ENCODE results near the gene EID3. TPM values are rescaled to one million over a fixed set of nuclear protein-coding genes. Genes with fewer than 3 reads are reported as not detected.
"Not testable (repeated sequence)": the region's sequence is repeated elsewhere in the genome, so short reads cannot be mapped to it uniquely, and the experiment has no call there.

The EID3 gene
- total RNA-seq, 1 experiment from 2014 or later, result 3.2 TPM

- TF ChIP-seq ZNF317 (CRISPR knock-in tag; IDR thresholded peaks at IDR 0.05; ENCODE audit: borderline replicate concordance, low read depth) (no peak), ETV6 (CRISPR knock-in tag; IDR thresholded peaks at IDR 0.05) (no peak), ZBTB21 (CRISPR knock-in tag; IDR thresholded peaks at IDR 0.05; ENCODE audit: borderline replicate concordance) (no peak), SMAD3 (CRISPR knock-in tag; IDR thresholded peaks at IDR 0.05; ENCODE audit: borderline replicate concordance) (no peak), ZNF396 (CRISPR knock-in tag; IDR thresholded peaks at IDR 0.05; ENCODE audit: borderline replicate concordance) (no peak)
These were observed 18.4 kb downstream of the EID3 start (continued) for GRCh38 chr12:104321949-104322348.

DNA sequence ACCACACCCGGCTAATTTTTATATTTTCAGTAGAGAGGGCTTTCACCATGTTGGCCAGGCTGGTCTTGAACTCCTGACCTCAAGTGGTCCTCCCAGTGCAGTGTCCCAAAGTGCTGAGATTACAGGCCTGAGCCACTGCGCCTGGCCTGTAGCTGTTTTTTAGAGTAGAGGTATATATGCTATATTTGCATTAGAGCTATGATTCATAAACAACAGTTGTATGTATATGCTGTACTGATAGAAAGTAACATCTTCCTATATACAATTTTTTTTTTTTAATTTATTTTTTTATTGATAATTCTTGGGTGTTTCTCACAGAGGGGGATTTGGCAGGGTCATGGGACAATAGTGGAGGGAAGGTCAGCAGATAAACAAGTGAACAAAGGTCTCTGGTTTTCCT lies 19.0 kb downstream of the EID3 start:
- ATAC-seq; H3K4me3 Mint-ChIP-seq; H3K27ac Mint-ChIP-seq; H3K4me1 Mint-ChIP-seq; H3K27me3 Mint-ChIP-seq (ENCODE audit: low read depth); H3K9me3 Mint-ChIP-seq; DNase-seq (ENCODE audit: low spot score); CTCF ChIA-PET: not testable (repeated sequence)
- POLR2A ChIA-PET, result interaction anchor here (0.7 kb wide), 1 partner anchor 22 kb away, joined by 5 read pairs; no protein-coding TSS in a partner anchor
- peaks cover 69% of the 10 kb centered on the region for H3K36me3 Mint-ChIP-seq

GRCh38 chr12:104323899-104324298 lies 20.4 kb downstream of the EID3 start:
- Mint-ChIP-seq H3K27ac (no peak overlapping the region), H3K27me3 (ENCODE audit: low read depth) (no peaks in the 10 kb centered on the region), H3K9me3 (peaks cover 7% of the 10 kb centered on the region), H3K36me3 (peaks cover 69% of the 10 kb centered on the region), H3K4me3 (no peak overlapping the region), H3K4me1 (no peaks in the 10 kb centered on the region)
- ChIA-PET POLR2A (no interaction called here), CTCF (no interaction called here)
- ATAC-seq (no peak), DNase-seq (ENCODE audit: low spot score) (no peak)
- TF ChIP-seq SMAD4 (CRISPR knock-in tag; IDR thresholded peaks at IDR 0.05) (no peak), ZNF121 (CRISPR knock-in tag; IDR thresholded peaks at IDR 0.05) (no peak), E2F4 (CRISPR knock-in tag; IDR thresholded peaks at IDR 0.05; ENCODE audit: borderline replicate concordance, low read depth) (no peak), OVOL2 (CRISPR knock-in tag; IDR thresholded peaks at IDR 0.05; ENCODE audit: borderline replicate concordance) (no peak), TP53 (CRISPR knock-in tag; IDR thresholded peaks at IDR 0.05) (no peak), ZNF219 (CRISPR knock-in tag; IDR thresholded peaks at IDR 0.05; ENCODE audit: borderline replicate concordance) (no peak), MYBL2 (CRISPR knock-in tag; IDR thresholded peaks at IDR 0.05) (no peak), ZNF425 (CRISPR knock-in tag; conservative IDR thresholded peaks at IDR 0.05) (no peak), TEAD1 (CRISPR knock-in tag; IDR thresholded peaks at IDR 0.05) (no peak), ZBTB43 (CRISPR knock-in tag; IDR thresholded peaks at IDR 0.05) (no peak), MAX (CRISPR knock-in tag; IDR thresholded peaks at IDR 0.05) (no peak), RORB (CRISPR knock-in tag; IDR thresholded peaks at IDR 0.05) (no peak), NR1H2 (CRISPR knock-in tag; IDR thresholded peaks at IDR 0.05) (no peak)
- TF ChIP-seq, protein P1, sequence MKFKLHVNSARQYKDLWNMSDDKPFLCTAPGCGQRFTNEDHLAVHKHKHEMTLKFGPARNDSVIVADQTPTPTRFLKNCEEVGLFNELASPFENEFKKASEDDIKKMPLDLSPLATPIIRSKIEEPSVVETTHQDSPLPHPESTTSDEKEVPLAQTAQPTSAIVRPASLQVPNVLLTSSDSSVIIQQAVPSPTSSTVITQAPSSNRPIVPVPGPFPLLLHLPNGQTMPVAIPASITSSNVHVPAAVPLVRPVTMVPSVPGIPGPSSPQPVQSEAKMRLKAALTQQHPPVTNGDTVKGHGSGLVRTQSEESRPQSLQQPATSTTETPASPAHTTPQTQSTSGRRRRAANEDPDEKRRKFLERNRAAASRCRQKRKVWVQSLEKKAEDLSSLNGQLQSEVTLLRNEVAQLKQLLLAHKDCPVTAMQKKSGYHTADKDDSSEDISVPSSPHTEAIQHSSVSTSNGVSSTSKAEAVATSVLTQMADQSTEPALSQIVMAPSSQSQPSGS (CRISPR knock-in tag; IDR thresholded peaks at IDR 0.05; ENCODE audit: borderline replicate concordance, low read depth), result no peak
- TF ChIP-seq, protein P2, sequence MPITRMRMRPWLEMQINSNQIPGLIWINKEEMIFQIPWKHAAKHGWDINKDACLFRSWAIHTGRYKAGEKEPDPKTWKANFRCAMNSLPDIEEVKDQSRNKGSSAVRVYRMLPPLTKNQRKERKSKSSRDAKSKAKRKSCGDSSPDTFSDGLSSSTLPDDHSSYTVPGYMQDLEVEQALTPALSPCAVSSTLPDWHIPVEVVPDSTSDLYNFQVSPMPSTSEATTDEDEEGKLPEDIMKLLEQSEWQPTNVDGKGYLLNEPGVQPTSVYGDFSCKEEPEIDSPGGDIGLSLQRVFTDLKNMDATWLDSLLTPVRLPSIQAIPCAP (CRISPR knock-in tag; IDR thresholded peaks at IDR 0.05), result no peak
- TF ChIP-seq, protein P3, sequence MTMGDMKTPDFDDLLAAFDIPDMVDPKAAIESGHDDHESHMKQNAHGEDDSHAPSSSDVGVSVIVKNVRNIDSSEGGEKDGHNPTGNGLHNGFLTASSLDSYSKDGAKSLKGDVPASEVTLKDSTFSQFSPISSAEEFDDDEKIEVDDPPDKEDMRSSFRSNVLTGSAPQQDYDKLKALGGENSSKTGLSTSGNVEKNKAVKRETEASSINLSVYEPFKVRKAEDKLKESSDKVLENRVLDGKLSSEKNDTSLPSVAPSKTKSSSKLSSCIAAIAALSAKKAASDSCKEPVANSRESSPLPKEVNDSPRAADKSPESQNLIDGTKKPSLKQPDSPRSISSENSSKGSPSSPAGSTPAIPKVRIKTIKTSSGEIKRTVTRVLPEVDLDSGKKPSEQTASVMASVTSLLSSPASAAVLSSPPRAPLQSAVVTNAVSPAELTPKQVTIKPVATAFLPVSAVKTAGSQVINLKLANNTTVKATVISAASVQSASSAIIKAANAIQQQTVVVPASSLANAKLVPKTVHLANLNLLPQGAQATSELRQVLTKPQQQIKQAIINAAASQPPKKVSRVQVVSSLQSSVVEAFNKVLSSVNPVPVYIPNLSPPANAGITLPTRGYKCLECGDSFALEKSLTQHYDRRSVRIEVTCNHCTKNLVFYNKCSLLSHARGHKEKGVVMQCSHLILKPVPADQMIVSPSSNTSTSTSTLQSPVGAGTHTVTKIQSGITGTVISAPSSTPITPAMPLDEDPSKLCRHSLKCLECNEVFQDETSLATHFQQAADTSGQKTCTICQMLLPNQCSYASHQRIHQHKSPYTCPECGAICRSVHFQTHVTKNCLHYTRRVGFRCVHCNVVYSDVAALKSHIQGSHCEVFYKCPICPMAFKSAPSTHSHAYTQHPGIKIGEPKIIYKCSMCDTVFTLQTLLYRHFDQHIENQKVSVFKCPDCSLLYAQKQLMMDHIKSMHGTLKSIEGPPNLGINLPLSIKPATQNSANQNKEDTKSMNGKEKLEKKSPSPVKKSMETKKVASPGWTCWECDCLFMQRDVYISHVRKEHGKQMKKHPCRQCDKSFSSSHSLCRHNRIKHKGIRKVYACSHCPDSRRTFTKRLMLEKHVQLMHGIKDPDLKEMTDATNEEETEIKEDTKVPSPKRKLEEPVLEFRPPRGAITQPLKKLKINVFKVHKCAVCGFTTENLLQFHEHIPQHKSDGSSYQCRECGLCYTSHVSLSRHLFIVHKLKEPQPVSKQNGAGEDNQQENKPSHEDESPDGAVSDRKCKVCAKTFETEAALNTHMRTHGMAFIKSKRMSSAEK (CRISPR knock-in tag; IDR thresholded peaks at IDR 0.05; ENCODE audit: borderline replicate concordance), result no peak

All from WTC11 (cell line).